ENCODE results near the gene ANKS1B.

- TF ChIP-seq CTCF (IDR thresholded peaks at IDR 0.05; ENCODE audit: low read depth, low read length, missing input control) (no peak), JUND (IDR thresholded peaks at IDR 0.05) (no peak), YY1 (IDR thresholded peaks at IDR 0.05) (no peak), REST (IDR thresholded peaks at IDR 0.05) (no peak), SP1 (IDR thresholded peaks at IDR 0.05) (no peak), HNF4G (IDR thresholded peaks at IDR 0.05) (no peak), GABPA (IDR thresholded peaks at IDR 0.05 in 1 of 2, conservative IDR thresholded peaks at IDR 0.05 in 1 of 2) (no peak), RAD21 (IDR thresholded peaks at IDR 0.05) (no peak), TAF1 (conservative IDR thresholded peaks at IDR 0.05) (no peak), RXRA (IDR thresholded peaks at IDR 0.05) (no peak), MAX (IDR thresholded peaks at IDR 0.05) (no peak)
Measured at GRCh38 chr12:99374023-99374422, 610.7 kb downstream of the ANKS1B start.
